GM12878 (cell line): Measurements from ENCODE around the gene C19orf44.

ENCODE experiments used
- BACH1 ChIP-seq: fragments of 450-650 bp; IDR thresholded peaks from 2 replicates; pipeline ENCODE4 v1.6.1; 2017; ENCODE audit warnings: mild to moderate bottlenecking, borderline replicate concordance
- CEBPB ChIP-seq, 2 experiments: fragments of 150-350 bp in 1 of 2; IDR thresholded peaks; 2 replicates each; pipeline ENCODE4 v1.6.1; 2012 to 2014; ENCODE audit warnings: low read depth in 2 of 2, low read length in 2 of 2, borderline replicate concordance in 1 of 2, inconsistent platforms in 1 of 2
- CTCF ChIP-seq, 3 experiments: IDR thresholded peaks in 2 of 3; conservative IDR thresholded peaks in 1 of 3; 2 replicates each; pipeline ENCODE4 v1.5.1; 2011; ENCODE audit warnings: low read depth in 3 of 3, low read length in 3 of 3, mild to moderate bottlenecking in 3 of 3, control low read depth in 2 of 3, moderate library complexity in 2 of 3, inconsistent platforms in 1 of 3, mixed read lengths in 1 of 3; ENCODE audit not compliant: control insufficient read depth in 2 of 3, insufficient read depth in 1 of 3; ENCODE audit errors: extremely low read depth in 1 of 3
- EP300 ChIP-seq, 2 experiments: fragments of 150-350 bp in 1 of 2; IDR thresholded peaks; 2 replicates each; pipeline ENCODE4 v1.6.1; 2011 to 2012; ENCODE audit warnings: low read depth in 2 of 2, low read length in 2 of 2, borderline replicate concordance in 1 of 2, improper control_type of control experiment in 1 of 2, inconsistent platforms in 1 of 2; ENCODE audit not compliant: control insufficient read depth in 1 of 2
- ESRRA ChIP-seq: IDR thresholded peaks from 2 replicates; pipeline ENCODE4 v1.6.1; 2012; ENCODE audit warnings: mild to moderate bottlenecking, low read length, improper control_type of control experiment
- FOXK2 ChIP-seq: fragments of 450-650 bp; IDR thresholded peaks from 2 replicates; pipeline ENCODE4 v1.6.1; 2017; ENCODE audit warnings: mild to moderate bottlenecking, moderate library complexity
- IRF3 ChIP-seq: fragments of 450-650 bp; IDR thresholded peaks from 2 replicates; pipeline ENCODE4 v1.6.1; 2014; ENCODE audit warnings: mild to moderate bottlenecking
- RAD51 ChIP-seq: fragments of 450-650 bp; IDR thresholded peaks from 2 replicates; pipeline ENCODE4 v1.6.1; 2016; ENCODE audit warnings: moderate library complexity, mild to moderate bottlenecking, inconsistent platforms
- ZNF274 ChIP-seq: IDR thresholded peaks from one replicate; pipeline ENCODE4 v1.8.0; 2011; ENCODE audit not compliant: insufficient read length, insufficient read depth
- TF ChIP-seq, protein P1 (sequence below): IDR thresholded peaks from 2 replicates; pipeline ENCODE4 v1.6.1; 2012; ENCODE audit warnings: mild to moderate bottlenecking, low read depth, low read length

DNA sequence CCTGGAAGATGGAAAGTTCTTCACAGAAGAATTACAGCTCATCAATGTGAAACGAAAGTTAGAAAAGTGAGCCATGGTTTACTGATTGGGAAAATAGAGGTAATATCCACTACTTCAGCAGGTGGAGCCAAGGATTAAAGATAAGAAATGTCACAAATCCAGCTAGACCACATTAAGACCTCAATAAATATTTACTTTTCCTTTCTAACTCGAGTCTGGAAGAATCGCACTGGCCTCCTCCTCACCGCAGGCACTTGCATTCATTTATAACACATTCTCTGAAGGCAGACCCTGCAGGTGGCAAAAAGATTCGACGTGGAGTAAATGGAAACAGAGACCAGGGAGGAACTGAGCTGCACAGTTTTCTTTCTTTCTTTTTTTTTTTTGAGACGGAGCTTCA, 68.6 kb downstream of the C19orf44 start:
- TF ChIP-seq EP300 (IDR thresholded peaks at IDR 0.05; ENCODE audit: borderline replicate concordance in 1 of 2, control insufficient read depth in 1 of 2, low read depth in 2 of 2, low read length in 2 of 2) (no peak), CEBPB (IDR thresholded peaks at IDR 0.05; ENCODE audit: borderline replicate concordance in 1 of 2, low read depth in 2 of 2, low read length in 2 of 2) (no peak), FOXK2 (no peak), CTCF (IDR thresholded peaks at IDR 0.05 in 2 of 3, conservative IDR thresholded peaks at IDR 0.05 in 1 of 3; ENCODE audit: control insufficient read depth in 2 of 3, extremely low read depth in 1 of 3, insufficient read depth in 1 of 3, low read depth in 3 of 3, low read length in 3 of 3) (no peak), IRF3 (no peak), ESRRA (no peak), ZNF274 (no peak), BACH1 (no peak), RAD51 (no peak)
- TF ChIP-seq, protein P1, sequence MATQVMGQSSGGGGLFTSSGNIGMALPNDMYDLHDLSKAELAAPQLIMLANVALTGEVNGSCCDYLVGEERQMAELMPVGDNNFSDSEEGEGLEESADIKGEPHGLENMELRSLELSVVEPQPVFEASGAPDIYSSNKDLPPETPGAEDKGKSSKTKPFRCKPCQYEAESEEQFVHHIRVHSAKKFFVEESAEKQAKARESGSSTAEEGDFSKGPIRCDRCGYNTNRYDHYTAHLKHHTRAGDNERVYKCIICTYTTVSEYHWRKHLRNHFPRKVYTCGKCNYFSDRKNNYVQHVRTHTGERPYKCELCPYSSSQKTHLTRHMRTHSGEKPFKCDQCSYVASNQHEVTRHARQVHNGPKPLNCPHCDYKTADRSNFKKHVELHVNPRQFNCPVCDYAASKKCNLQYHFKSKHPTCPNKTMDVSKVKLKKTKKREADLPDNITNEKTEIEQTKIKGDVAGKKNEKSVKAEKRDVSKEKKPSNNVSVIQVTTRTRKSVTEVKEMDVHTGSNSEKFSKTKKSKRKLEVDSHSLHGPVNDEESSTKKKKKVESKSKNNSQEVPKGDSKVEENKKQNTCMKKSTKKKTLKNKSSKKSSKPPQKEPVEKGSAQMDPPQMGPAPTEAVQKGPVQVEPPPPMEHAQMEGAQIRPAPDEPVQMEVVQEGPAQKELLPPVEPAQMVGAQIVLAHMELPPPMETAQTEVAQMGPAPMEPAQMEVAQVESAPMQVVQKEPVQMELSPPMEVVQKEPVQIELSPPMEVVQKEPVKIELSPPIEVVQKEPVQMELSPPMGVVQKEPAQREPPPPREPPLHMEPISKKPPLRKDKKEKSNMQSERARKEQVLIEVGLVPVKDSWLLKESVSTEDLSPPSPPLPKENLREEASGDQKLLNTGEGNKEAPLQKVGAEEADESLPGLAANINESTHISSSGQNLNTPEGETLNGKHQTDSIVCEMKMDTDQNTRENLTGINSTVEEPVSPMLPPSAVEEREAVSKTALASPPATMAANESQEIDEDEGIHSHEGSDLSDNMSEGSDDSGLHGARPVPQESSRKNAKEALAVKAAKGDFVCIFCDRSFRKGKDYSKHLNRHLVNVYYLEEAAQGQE = no peak
